GM18519 (cell line): ENCODE results near the gene IL1RAPL1.
A peak's percentile ranks its signal among the peaks of the same experiment; 100 is the strongest.
"Not testable (repeated sequence)": the region's sequence is repeated elsewhere in the genome, so short reads cannot be mapped to it uniquely, and the experiment has no call there.

ENCODE experiments used
- ATAC-seq: cut with Tn5 transposase; IDR thresholded peaks from one replicate; pipeline ENCODE4 v1.9.1; 2021; ENCODE audit warnings: mild to moderate bottlenecking, moderate library complexity; ENCODE audit not compliant: unreplicated experiment, low FRiP score

IL1RAPL1 gene

DNA sequence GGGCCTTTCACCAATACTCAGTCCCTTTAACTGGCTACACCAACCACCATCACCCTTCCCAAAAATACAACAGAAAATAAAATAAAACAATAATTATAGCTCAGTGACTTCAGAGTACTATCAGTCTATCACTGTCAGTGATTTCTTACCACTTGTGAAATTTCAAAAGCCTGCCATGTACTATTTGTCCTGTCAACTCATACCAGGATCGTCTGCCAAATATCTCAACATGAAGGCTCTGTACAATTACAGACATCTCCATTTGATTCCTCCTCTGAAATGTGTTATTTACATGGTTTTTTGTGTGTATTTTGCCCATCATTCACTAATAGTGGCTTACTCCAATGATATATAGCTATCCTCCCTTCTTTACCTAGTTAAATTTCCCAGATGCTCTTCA, 772.0 kb downstream of the IL1RAPL1 start:
- no peak for ATAC-seq

DNA sequence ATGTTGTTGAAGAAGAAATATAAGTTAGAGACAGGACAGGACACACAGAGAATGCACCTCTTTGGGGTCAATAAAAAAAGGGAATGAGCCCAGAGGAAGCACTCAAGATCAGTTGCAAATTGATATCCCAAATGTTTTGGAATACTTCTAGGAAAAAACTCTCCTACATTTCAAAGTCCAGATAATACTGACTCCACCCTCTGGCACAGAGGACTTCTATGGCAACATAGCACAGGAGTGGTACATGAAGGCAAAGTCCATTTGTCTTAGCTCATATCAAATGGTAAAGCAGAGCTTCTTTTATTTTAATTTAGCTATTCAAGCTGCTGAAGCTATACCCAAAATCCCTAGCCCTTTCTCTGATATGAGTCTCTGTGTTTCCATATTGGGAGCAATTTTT, 787.5 kb downstream of the IL1RAPL1 start:
- not testable (repeated sequence) for ATAC-seq

DNA sequence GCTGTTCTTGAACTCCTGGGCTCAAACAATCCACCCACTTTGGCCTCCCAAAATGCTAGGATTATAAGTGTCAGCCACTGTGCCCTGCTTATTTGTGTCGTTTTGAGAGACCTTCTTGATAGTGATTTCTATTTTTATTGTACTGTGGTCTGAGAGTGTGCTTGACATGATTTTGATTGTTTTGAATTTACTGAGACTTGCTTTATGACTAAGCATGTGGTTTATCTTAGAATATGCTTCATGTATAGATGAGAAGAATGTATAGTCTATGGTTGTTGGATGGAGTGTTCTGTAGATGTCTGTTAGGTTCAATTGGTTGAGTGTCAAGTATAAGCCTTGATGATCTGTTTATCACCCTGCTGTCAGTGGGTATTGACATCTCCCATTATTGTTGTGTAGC, 789.3 kb downstream of the IL1RAPL1 start:
- ATAC-seq: no peak

DNA sequence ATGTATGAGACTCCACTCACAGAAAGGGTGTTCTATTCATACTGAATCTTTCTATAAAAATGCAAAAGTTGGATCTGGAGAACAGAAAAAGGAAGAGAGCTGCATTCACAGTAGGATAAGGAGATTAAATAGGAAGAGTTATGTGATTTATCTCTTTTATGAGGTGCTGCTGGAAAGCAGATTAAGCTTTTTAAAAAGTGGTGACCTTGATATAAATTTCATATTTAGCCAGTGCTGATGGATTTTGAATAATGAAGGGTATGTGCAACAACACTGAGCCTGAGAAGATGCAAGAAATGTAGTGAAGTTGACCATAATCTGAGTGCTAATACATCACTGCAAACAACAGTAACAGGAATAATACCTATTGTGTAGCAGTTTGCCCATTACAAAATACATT, 795.6 kb downstream of the IL1RAPL1 start:
- no peak for ATAC-seq

DNA sequence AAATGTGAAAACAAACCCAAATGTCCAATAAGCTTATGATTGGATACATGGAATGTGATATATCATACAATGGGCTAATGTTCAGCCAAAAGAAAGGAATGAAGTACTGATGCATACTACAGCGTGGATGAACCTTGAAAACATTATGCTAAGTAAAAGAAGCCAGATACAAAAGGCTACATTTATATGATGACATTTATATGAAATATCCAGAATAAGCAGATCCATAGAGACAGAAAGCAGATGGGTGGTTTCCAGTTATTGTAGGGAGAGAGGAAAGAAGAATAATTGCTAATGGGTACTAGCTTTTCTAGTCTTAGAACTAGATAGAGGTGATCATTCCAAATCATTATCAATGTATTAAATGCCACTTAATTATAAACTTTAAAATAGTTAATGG, 801.3 kb downstream of the IL1RAPL1 start:
- ATAC-seq: no peak

DNA sequence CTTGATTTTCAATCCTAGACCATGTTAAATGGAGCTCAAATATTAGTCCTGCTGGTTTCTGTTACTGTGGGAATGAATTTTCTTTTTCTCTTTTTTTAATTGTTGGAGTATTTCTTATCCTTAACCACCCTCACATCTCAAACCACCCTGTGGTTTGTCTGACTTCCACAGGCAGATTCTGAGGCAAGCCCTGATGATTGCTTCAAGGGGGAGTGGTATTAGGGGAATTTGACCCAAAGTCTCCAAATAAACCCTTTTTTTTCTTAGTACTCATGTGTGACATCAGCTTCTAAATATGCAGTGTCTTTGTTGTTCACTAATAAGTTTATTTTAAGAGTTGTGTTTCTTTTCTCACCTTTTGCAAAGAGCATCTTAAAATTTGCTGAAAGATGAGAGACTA, 810.3 kb downstream of the IL1RAPL1 start:
- ATAC-seq: no peak

DNA sequence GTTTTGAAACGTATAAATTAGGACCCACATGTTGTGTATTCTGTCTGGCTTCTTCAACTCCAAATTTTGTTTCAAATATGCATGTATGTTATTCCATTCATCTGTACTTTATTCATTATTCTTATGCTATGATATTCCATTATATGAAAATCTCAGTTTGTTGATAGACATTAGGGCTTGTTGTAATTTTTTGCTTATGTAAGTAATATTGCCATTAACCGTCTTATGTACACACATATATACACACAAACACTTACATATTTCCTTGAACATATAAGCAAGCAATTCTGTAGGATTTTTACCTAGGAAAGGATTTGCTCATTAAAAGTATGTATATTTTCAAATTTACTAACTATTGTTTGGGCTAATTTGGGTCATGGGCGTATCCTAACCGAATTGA, 820.1 kb downstream of the IL1RAPL1 start:
- ATAC-seq: no peak

DNA sequence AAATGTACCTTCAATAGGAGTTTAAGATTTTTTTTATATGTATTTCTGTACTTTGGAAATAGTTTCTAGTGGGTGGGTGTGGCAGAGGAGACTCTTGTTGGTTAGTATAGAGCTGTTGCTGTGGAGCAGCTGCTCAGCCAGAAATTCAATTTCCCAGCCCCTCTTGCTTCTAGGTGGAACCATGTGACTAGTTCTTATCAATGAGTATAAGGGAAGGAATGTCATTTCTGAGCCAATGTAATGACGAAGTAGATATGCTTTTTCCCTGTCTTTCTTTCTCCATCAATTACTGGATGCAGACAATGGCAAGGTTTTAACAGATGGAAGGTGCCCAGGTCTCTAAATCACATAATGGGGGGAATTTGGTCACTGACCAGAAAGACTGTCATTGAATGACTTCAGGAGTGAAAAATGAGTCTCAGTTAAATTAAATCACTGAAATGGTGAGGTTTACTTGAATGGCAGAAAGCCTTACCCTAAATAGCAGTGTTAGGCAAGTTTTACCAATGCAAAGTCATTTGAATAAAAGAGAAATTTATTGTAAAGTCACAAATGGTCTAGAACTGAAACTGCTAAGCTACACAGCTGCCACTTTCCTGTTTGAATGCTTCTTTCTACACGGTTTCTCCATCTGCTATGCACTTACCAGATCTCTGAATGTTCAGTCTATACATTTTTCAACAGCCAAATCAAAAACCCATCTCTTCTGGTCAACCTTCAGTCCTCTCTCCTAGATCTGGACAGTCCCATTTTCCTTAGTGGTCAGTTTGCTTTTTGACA, 832.7 kb downstream of the IL1RAPL1 start:
- peak; percentile 51 for ATAC-seq

DNA sequence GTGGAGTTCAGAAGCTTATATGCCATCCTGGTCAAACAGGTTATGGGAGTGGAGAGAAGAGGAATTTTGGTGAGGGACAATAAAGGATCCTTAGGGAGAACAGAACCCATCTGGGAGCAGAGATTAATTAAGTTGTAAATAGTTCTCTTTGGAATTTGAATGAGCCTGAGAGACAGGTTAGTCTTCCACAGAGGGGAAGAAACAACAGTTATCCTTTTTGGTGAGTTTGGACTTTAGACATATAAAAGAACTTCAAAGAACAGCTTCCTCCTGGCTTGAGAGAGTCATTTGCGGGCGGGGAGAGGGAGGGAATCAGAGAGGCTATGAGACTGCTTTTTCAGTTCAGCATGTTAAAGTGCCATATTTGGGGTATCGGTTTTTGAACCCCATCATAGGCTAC, 834.8 kb downstream of the IL1RAPL1 start:
- no peak for ATAC-seq

DNA sequence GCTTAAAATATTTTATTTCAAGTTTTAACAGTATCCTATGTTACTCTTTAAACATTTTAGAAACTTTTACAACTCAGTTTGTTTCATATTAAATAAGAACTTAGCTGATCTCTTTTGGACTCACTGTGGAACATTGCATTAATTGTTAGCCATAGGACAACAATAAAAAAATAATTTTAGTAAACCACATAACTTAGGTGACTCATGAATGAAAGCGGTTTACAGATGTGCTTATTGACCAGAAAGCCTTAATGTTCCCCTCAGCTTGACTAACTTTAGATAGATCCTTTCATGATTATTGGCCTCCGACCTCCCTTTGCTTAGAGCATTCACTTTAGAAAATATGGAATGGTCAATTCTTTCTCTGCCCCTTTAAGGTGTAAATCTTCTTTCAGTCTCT, 844.6 kb downstream of the IL1RAPL1 start:
- ATAC-seq: no peak

DNA sequence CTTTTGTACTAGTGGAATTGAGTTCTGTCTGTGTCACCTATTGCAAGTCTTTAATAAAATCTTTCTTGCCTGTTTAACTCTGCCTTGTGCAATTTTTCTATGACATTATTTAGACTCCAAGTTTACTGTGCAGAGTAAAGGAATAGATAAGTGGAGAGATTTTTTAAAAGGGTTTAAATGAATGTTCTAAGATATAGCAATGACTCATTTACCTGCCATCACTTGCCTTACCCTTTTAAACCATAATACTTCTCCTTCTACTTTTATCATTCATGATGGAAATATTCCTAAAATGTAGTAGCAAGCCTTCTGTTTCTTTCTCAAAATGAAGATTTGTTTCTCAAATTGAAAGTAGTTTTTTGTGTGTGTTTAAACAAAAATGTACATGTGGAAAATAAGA, 845.3 kb downstream of the IL1RAPL1 start:
- no peak for ATAC-seq

DNA sequence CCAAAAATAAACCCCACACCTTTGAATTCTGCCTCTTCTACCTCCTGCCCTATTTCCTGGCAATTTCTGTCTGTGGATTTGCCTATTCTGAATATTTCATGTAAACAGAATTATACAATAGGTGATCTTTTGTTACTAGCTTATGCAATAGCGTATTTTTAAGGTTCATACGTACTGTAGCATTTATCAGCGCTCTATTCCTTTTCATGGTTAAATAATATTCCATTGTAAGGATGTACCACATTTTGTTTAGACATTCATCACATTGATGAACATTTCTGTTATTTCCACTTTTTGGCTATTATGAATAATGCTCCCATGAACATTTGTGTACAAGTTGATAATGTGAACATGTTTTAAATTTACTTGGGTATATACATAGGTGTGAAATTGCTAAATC, 847.7 kb downstream of the IL1RAPL1 start:
- ATAC-seq: no peak

DNA sequence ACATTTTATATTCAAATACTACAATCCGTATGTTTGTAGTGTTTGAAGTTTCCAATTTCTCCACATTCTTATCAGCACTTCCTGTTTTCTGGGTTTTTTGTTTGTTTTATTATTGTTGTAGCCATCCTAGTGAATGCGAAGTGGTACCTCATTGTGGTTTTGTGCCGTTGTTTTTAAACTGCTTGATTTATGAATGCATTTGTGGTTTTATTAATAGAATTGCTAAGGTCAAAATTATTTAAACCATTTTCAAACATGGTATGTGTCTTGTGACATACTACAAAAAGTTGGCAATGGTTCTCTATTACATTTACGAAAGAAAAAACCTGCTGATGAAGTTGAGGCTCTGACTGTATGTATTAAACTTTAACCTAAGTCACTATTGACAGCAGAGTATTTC, 848.1 kb downstream of the IL1RAPL1 start:
- no peak for ATAC-seq

DNA sequence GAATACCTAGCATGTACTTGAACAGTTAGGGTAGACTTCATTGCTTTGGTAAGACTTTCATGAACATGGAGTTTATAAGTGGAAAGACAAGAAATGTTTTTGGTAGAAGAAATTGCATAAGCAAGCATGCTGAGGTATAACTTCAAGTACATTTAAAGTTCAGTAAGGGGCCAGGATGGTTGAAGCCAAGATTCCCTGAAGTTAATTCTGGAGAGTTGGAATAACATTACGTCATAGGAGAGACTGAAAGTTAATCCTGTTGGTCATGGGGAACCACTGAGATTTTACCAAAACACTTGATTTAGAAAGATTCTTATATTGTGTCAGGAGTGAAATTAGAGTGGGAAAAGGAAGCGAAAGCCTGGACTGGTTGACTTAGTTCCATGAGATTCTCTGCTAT, 860.6 kb downstream of the IL1RAPL1 start:
- ATAC-seq: no peak

DNA sequence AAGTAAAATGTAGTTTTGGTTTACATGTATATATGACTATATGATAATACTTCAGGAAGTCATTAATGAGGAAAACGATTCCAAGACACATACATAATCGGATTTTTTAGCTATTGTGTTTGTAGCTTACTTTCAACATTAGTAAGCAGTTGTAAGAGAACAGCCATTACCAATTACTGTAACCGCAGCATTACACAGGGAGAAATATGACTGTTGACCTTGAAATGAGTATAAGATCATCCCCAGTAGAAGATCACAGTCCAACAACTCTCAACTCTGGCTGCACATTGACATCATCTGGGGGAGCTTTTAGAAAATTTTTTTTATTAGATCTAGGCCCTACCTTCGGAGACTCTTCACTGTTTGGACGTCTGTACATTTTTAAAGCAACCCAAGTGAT, 866.1 kb downstream of the IL1RAPL1 start:
- no peak for ATAC-seq

DNA sequence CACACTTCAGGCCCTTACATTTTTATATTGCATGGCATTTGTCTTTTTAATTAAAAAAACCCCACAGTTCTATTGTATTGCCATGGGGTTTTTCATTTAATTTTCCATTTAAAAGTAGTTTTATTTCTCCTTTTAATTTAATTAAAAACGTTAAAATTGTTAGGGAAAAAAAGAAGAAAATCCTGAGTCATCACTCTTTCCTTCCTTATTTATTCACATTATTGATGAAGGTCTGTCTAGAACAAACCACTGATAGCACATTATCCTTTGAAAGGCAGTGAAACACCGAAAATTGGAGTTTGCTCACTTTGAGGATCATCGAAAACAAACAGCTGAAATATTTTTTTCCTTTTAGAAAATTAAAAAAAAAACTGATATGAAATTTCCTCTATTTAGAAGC, 868.5 kb downstream of the IL1RAPL1 start:
- ATAC-seq: no peak

DNA sequence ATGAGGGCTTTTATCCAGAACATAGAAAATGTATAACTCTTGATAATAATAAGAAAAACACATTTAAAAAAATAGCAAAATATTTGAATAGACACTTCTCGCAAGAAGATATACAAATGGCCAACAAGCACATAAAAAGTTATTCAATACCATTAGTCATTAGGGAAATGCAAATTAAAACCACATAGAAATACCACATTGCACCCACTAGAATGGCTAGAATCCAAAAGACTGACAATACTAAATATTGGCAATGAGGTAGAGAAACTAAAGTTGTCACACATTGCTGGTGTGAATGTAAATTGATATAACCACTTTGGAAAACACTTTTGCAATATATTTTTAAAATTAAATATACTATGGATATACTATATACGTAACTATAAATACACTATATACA, 873.8 kb downstream of the IL1RAPL1 start:
- no peak for ATAC-seq

DNA sequence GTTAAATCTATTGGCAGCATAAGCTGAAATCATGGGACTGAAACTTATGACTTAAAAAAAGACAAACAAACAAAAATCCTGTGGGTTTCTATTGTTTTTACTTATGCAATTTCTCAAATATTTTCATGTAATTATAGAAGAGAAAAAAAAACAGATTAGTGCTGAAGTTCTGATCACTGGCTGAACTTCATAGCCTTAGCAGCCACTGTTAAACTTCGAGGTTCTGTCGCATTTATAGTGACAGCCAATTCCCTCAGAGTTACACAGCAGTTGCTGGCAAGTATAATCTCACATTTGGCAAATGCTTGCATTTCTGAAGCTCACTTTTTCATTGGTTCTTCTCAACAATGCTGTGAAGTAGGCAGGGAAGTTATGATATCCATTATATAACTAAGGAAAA, 879.2 kb downstream of the IL1RAPL1 start:
- ATAC-seq: no peak

DNA sequence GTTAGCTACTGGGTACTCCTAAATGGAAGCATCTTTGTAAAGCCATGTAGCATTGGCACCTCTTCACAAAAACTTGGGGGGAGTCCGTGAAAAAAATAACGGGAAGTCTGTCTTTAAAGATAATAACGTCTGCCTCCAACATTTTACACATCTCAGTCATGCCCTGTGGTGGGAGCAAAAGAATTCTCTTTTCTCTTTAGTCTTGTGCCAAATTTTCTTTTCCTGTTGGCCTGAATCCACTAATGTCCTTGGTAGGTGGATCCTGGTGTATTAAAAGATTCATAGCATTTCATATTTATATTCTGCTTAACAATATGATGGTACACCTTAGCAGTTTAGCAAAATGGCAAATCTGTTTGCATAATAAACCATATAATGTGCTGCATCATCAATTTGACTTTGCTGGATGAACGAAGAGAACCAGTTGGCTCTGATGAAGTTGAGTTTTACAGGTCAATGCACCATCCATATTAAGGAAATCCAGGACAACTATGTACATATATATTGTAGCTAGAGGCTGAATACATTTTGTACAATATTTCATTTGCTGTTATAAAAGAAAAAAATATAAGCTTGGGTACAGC, 881.8 kb downstream of the IL1RAPL1 start:
- no peak for ATAC-seq

DNA sequence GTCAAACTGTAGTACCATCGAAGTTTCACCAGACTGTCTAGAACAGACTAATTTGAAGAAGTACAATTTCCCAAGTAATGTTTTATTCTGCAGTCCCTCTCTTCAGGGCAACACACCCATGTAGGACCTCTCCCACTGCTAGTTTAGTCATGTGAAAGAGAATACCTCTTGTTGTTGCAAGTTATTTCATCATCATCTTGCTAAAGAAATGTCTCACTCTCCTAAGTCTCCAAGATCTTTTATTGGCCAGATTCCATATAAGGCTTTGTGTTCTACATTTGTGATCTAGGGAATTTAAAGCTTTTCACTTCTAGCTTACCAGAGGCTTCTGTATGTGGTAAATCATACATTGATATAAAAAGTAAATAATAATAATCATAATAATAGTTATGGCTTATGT, 882.8 kb downstream of the IL1RAPL1 start:
- no peak for ATAC-seq

DNA sequence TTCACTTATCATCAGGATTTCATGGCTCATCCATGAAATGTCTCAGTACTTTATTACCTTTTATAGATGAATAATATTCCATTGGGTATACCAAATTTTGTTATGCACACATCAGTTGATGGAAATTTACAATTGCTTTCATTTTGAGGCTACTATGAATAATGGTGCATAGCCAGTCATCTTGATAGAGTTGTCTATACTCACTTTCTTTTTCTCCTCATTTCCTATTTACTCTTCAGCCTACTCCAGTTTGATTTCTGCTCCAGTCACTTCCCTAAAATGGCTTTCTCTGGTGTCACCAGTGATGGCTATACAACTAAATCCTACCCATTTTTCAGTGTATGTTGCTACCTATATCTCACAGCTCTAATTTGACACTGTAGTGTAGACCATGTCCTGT, 884.6 kb downstream of the IL1RAPL1 start:
- no peak for ATAC-seq

DNA sequence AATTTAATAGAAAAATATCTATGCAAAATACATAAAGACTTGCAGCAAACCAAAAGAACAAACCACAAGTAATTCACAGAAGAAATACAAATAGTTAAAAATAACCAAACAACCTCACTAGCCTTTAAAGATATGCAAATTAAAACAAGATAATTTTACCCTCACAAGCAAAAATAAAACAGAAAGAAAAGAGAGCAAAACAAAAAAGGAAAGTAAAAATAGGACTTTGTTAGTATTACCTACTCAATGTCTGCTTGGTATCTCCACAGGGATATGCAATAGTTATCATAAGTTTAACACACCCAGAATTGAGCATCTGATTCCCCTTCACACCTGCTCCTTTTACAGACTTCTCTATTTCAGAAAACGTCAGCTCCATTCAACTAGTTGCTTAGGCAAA, 890.6 kb downstream of the IL1RAPL1 start:
- peak; percentile 25 for ATAC-seq
